BLaER1 (cell line): ENCODE measurements around the gene PAX8.
"Not testable (repeated sequence)": the region's sequence is repeated elsewhere in the genome, so short reads cannot be mapped to it uniquely, and the experiment has no call there.

Experiments
- H3K27ac ChIP-seq: shearing (Covaris generic); formaldehyde crosslinking; 2 replicates; pipeline ENCODE4 v1.8.1; 2022
- H3K27me3 ChIP-seq: shearing (Covaris generic); formaldehyde crosslinking; 2 replicates; pipeline ENCODE4 v1.8.1; 2022
- H3K36me3 ChIP-seq: shearing (Covaris generic); formaldehyde crosslinking; 2 replicates; pipeline ENCODE4 v1.8.1; 2022
- H3K4me1 ChIP-seq: shearing (Covaris generic); formaldehyde crosslinking; 2 replicates; pipeline ENCODE4 v1.8.1; 2022
- H3K4me2 ChIP-seq: shearing (Covaris generic); formaldehyde crosslinking; 2 replicates; pipeline ENCODE4 v1.8.1; 2022
- H3K4me3 ChIP-seq: shearing (Covaris generic); formaldehyde crosslinking; 2 replicates; pipeline ENCODE4 v1.8.1; 2022
- H3K9ac ChIP-seq: shearing (Covaris generic); formaldehyde crosslinking; 2 replicates; pipeline ENCODE4 v1.8.1; 2022
- H3K9me3 ChIP-seq: shearing (Covaris generic); formaldehyde crosslinking; 2 replicates; pipeline ENCODE4 v1.8.1; 2022
- H4K20me1 ChIP-seq: shearing (Covaris generic); formaldehyde crosslinking; 2 replicates; pipeline ENCODE4 v1.8.1; 2022
- Cebpa-rat ChIP-seq: shearing (Covaris generic); IDR thresholded peaks from 2 replicates; pipeline ENCODE4 v1.8.1; 2022

The PAX8 gene

GRCh38 chr2:113309655-113310387 lies 31.1 kb upstream of the PAX8 start:
- no peaks in the 10 kb centered on the region for H4K20me1 ChIP-seq
- no peak overlapping the region for H3K4me3 ChIP-seq
- H3K27me3 ChIP-seq, result no peaks in the 10 kb centered on the region
- no peaks in the 10 kb centered on the region for H3K36me3 ChIP-seq
- no peaks in the 10 kb centered on the region for H3K9me3 ChIP-seq
- peaks cover 13% of the 10 kb centered on the region for H3K4me1 ChIP-seq
- H3K27ac ChIP-seq, result no peak overlapping the region
- no peak for TF ChIP-seq Cebpa-rat
- H3K4me2 ChIP-seq, result no peak overlapping the region
- no peak overlapping the region for H3K9ac ChIP-seq

- H3K9me3 ChIP-seq, H3K27me3 ChIP-seq, H3K36me3 ChIP-seq, H3K9ac ChIP-seq, H3K4me3 ChIP-seq, H3K4me2 ChIP-seq, H3K4me1 ChIP-seq, H4K20me1 ChIP-seq, H3K27ac ChIP-seq: not testable (repeated sequence)
Measured at GRCh38 chr2:113308784-113309183, 30.1 kb upstream of the PAX8 start.

GRCh38 chr2:113306207-113306606 lies 27.5 kb upstream of the PAX8 start:
- H3K4me2 ChIP-seq, H3K36me3 ChIP-seq, H3K9me3 ChIP-seq, H3K9ac ChIP-seq, H3K27me3 ChIP-seq, H4K20me1 ChIP-seq, H3K4me1 ChIP-seq, H3K4me3 ChIP-seq, H3K27ac ChIP-seq: not testable (repeated sequence)

- H3K27me3 ChIP-seq, H3K9me3 ChIP-seq, H3K4me1 ChIP-seq, H3K27ac ChIP-seq, H3K9ac ChIP-seq, H3K36me3 ChIP-seq, H3K4me2 ChIP-seq, H4K20me1 ChIP-seq, H3K4me3 ChIP-seq: not testable (repeated sequence)
Measured at GRCh38 chr2:113305749-113306148, 27.0 kb upstream of the PAX8 start.

- Histone ChIP-seq H3K4me2 (no peak overlapping the region), H3K9me3 (no peaks in the 10 kb centered on the region), H3K36me3 (no peaks in the 10 kb centered on the region), H3K27me3 (no peaks in the 10 kb centered on the region), H3K27ac (no peak overlapping the region), H3K4me1 (peaks cover 5% of the 10 kb centered on the region; the same call in 1 of the 2 replicates), H3K4me3 (no peak overlapping the region), H4K20me1 (no peaks in the 10 kb centered on the region), H3K9ac (no peak overlapping the region)
- no peak for TF ChIP-seq Cebpa-rat
Measured at GRCh38 chr2:113305146-113305545, 26.4 kb upstream of the PAX8 start.

GRCh38 chr2:113304702-113305101 lies 26.0 kb upstream of the PAX8 start:
- Histone ChIP-seq H3K4me1 (peaks cover 5% of the 10 kb centered on the region; the same call in 1 of the 2 replicates), H3K4me2 (no peak overlapping the region), H3K27ac (no peak overlapping the region), H3K27me3 (no peaks in the 10 kb centered on the region), H3K9me3 (no peaks in the 10 kb centered on the region), H3K4me3 (no peak overlapping the region), H4K20me1 (no peaks in the 10 kb centered on the region), H3K36me3 (no peaks in the 10 kb centered on the region), H3K9ac (no peak overlapping the region)
- no peak for TF ChIP-seq Cebpa-rat

- not testable (repeated sequence) for H3K4me2 ChIP-seq, H3K27me3 ChIP-seq, H3K36me3 ChIP-seq, H3K27ac ChIP-seq, H3K4me1 ChIP-seq, H3K9me3 ChIP-seq, H4K20me1 ChIP-seq, H3K4me3 ChIP-seq, H3K9ac ChIP-seq
Measured at GRCh38 chr2:113302216-113302980, 23.7 kb upstream of the PAX8 start.

- no peak overlapping the region for H3K4me2 ChIP-seq
- no peaks in the 10 kb centered on the region for H3K9me3 ChIP-seq
- H3K27ac ChIP-seq, result no peak overlapping the region
- TF ChIP-seq Cebpa-rat, result no peak
- H3K4me1 ChIP-seq, result peaks cover 5% of the 10 kb centered on the region; the same call in 1 of the 2 replicates
- H3K27me3 ChIP-seq, result no peaks in the 10 kb centered on the region
- H3K4me3 ChIP-seq, result no peak overlapping the region
- H4K20me1 ChIP-seq, result no peaks in the 10 kb centered on the region
- H3K9ac ChIP-seq, result no peak overlapping the region
- H3K36me3 ChIP-seq, result no peaks in the 10 kb centered on the region
Measured at GRCh38 chr2:113300281-113300680, 21.6 kb upstream of the PAX8 start.

GRCh38 chr2:113298176-113298575 lies 19.5 kb upstream of the PAX8 start:
- H3K36me3 ChIP-seq, result no peaks in the 10 kb centered on the region
- H3K4me2 ChIP-seq, result no peak overlapping the region
- H3K9me3 ChIP-seq, result no peaks in the 10 kb centered on the region
- no peak for TF ChIP-seq Cebpa-rat
- no peaks in the 10 kb centered on the region for H4K20me1 ChIP-seq
- no peak overlapping the region for H3K27ac ChIP-seq
- H3K9ac ChIP-seq, result no peak overlapping the region
- peaks cover 5% of the 10 kb centered on the region; the same call in 1 of the 2 replicates for H3K4me1 ChIP-seq
- H3K27me3 ChIP-seq, result no peaks in the 10 kb centered on the region
- no peak overlapping the region for H3K4me3 ChIP-seq

- H3K9ac ChIP-seq, H3K4me3 ChIP-seq, H4K20me1 ChIP-seq, H3K4me2 ChIP-seq, H3K27me3 ChIP-seq, H3K27ac ChIP-seq, H3K36me3 ChIP-seq, H3K4me1 ChIP-seq, H3K9me3 ChIP-seq: not testable (repeated sequence)
Measured at GRCh38 chr2:113297590-113297989, 18.9 kb upstream of the PAX8 start.
